ENCODE measurements around the gene DSG2.
"Not testable (repeated sequence)": the region's sequence is repeated elsewhere in the genome, so short reads cannot be mapped to it uniquely, and the experiment has no call there.

DSG2 gene

DNA sequence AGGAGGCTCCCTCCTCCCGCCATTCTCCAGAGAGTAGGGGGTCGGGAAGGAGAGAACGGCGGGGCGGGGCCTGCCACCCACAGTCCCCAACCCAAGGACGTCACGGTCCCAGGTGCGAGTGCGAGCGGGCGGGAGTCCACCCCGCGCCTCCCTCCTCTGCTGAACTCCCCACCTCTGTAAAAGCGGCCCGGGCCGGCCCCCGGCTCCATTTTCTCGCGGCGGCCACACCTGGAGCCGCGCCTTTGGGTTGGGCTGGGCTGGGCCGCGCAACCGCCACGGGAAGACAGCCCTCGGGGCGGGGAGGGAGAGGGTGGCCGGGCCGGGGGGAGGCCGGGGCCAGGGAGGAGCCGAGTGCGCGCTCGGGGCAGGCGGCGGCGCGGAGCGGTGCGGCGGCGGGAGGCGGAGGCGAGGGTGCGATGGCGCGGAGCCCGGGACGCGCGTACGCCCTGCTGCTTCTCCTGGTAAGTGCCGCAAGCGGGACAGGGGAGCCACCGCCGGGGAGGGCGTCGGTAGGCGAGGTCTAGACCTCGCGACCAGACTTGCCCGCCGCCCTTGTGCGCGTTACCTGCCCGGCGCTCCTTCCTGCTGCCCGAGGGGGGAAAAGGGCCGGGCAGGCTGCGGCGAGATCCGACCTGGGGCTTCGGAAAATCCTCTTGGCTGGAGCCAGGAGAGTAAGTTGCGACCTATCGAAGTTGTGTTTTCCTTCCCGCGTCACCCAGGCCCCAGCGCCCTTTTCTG, at the start of gene DSG2:
Gene DSG2, plus strand, starts transcription at position 342 of the 738 bp plus-strand sequence. Its CDS starts 75 bp downstream, at position 417.
- DNase-seq (ENCODE audit: low spot score), result peak; percentile 59

DNA sequence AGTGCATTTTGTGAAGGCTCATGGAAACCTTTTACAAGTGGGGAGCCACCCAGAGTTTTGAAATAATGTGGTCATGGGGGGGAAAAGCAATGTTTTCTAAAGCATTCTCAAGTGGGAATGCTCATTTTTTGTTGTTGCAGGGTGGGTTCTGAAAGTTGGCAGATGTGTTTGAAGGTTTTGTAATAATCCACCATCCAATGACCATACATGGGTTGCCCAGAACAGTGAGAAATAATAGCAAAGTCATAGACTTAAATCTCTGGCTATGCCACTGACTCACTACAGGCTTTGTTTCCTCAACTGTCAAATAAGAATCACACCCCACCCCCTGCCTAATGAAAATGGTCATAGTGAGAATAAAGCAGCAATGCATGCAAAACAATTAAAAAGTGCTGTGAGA, 47.6 kb upstream of the DSG2 start:
- DNase-seq (ENCODE audit: low spot score), result no peak

DNA sequence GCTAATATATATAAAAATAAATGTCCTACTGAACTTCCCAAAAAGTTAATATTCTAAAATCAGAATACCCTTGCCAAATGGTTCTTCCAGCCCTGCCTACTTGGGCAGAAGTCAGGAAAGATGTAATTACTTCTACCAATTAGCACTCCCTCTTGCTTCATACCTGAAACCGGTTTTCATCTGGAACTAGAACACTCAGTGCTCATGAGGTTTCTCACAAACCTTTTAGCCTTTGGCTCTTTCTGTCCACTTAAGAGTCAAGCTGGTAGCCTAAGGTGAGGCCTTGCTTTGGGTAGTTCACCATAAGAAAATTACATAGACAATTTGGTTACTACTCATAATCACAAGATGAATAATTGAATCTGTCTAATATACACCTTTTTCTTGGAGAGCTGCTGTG, 46.4 kb upstream of the DSG2 start:
- DNase-seq (ENCODE audit: low spot score), result no peak

DNA sequence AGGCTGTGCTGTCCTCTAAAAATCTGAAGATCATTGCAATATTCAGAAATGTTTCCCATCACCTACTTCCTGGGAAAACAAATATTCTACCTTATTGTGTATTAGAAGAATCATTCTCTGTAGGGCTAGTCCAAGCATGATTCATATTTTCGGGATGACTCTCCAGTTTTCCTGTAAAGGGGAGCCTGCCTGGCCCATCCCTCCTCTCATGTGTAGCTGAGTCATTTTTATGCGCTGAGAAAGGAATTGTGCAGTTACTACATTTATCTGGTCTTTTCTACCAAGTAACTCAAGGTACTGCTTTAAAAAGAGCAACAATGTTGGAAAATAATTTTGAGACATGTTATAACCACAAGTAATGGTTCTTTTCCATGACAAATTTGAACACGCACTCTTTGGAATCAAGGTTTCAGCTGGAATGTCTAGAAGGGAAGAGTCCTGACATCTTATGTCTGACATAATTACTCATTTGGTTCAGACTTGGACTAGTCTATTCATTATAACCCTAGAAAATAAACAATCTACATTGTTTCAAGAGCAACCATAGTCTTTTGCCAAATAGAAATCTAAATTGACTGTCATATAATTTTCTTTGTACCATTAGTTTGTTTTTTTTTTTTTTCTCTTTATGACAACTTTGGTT, 43.8 kb upstream of the DSG2 start:
- DNase-seq (ENCODE audit: low spot score), result peak; percentile 44

DNA sequence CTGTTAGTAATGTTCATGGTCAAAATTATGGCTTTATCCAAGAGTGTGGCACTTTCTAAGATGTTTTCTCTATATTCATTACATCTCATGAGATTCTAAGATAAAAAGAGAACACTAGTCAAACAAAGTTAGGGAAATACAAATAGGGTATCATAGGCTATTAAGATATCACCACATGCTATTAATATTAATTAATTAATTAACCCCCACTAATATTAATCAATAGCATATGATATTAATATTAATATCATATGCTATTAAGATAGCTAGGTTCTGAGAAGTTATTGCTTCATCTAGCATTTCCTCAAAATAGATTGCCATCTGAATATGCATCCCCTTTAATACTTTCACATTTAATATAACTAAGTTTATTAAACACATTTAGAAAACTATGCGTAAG, 28.3 kb upstream of the DSG2 start:
- DNase-seq (ENCODE audit: low spot score), result no peak

DNA sequence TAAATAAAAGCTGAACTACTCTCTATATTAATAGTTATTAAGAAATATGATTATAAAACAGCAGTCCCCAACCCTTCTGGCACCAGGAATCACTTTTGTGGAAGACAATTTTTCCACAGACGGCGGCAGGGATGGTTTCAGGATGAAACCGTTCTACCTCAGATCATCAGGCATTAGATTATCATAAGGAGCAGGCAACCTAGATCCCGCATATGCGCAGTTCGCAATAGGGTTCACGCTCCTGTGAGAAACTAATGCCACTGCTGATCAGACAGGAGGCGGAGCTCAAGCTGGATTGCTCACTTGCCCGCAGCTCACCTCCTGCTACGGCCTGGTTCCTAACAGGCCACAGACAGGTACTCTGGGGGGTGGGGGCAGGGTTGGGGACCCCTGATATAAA, 19.3 kb upstream of the DSG2 start:
- DNase-seq (ENCODE audit: low spot score), result no peak

DNA sequence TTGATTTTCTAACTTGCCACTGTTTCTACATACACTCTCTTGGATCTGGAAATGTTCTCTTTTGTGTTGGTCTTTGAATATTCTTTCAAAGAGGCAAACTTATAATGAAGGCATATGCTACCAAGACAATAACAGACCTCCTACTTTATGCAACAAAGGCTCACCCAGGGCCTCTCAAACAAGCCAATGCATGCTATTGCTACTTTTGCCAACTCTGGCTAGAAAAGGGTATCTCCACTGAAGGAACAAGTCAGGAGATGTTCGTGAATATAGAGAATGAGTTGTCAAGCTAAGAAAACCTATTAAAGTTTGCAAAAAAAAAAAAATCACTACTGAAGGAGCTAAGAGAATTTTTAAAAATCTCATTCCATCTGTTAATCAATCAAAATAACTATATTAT, 15.9 kb upstream of the DSG2 start:
- DNase-seq (ENCODE audit: low spot score), result no peak

DNA sequence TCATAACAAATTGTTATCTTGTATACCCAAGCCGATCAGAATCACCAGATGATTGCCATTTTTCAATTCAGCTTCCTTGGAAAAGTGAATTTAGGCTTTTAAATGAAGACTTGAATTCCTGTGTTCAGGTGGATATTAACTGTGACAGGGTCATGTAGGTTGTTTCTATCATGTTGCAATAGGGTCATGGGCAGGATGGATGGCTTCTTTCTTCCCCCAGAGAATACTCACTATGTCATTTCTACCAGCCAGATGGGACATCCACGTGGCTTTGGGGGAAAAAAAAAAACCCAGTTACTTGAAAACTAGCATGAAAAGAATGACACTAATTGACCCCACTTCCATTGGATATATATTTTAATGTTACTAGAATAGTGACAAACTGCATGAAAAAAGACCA, 14.6 kb upstream of the DSG2 start:
- no peak for DNase-seq (ENCODE audit: low spot score)

DNA sequence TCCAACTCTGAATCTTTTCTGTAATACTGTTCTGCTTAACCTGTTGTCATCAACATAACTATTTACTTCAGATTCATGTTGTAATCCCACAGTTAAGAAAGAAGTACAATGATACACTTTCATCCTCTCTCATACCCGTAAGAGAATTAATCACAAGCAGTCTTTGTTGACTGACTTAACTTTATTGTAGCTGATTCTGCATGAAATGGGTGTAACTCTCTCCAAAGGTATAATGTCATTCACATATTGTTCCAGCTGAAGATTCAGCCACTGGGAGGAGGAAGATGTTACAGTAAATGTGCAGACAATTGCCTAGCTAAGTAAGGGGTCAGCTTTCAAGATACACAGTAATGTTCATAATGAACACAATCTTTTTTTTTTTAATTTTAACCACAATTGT, 13.5 kb upstream of the DSG2 start:
- no peak for DNase-seq (ENCODE audit: low spot score)

DNA sequence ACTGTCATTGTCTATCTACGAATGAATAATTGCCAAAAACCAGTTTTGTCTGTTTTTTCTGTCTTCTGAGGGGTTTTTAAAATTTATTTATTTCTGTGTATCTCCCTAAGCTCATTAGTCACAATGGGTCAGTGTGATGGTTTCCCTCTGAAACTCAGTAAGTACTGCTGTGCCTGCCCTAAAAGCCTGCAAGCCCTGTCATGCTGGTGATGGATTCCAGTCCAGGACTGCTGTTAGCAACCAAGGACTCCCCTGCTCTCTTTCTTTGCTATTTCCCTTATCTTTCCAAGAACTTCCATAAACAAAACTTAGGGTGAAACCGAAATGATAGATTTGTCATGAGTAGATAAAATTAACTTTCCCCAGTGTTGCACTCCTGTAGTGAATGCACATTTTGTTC, 11.8 kb upstream of the DSG2 start:
- DNase-seq (ENCODE audit: low spot score), result no peak

DNA sequence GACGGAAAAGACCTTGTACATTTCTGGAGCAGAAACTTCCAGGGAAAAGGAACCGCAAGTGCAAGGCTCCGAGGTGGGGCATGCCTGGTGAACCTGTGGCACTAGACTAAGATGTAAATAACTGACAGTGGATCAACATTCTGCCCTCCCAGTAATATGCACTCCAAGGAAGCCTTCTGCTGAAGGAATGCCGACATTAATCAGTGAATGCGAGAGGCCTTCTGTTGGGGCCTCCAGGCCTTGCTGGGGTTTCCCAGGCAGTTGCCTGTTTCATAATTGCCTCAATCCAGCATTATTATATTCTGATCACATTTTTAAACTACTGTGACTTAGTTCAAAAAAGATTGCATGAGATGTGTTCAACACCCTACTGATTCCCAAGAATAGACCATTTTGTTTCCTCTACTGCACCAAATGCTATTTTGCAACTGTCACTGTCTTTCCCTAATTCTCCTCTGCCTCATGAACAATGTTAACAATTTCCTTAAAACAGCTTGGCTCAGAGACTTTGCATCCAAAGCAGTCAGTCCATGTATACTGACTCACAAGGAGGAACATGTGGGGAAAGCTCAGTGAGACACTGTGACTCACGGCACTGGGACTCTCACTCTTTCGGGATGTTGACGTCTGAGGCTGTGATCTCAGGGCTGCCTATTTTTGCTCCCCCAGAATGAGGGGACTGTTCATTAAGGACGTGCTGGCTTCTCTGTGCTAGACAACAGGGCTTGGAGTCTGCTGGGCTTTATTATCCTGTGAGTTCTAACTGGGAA, 10.5 kb upstream of the DSG2 start:
- no peak for DNase-seq (ENCODE audit: low spot score)

DNA sequence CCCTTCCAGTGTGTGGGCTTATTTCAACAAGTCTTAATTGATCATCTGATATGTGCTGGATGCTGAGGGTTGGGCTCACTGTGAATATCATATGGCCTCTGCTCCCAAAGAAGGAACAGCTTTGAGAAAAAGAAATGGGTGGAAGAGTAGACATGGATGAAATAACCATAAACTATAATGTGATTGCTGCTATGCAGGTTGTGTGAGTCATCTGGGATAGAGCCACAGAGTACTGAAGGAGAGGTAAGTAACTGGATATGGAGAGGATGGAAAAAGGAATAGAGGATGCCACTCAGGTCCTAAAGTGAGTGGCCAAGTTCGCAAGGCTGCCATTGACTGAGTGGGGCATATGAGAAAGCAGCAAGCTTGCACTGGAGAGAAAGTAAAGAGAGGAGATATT, 8.7 kb upstream of the DSG2 start:
- no peak for DNase-seq (ENCODE audit: low spot score)

DNA sequence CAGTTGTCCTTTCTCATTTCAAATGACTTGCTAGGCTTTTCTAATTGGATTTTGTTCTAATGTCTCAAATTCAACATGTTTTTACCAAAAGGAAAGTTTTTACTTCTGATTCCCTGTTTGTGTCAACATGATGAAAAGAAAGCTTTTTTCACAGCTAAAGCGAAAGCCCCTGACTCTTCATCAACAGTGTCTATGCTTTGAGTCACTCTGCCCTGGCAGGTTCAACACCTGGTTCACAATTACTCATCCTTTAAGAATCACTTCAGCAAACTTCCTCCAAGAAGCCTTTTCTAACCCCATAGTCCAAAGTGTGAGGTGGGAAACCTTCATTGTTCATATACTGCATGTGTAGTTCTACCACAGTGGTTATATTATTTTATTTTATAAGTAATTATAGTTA, 7.6 kb upstream of the DSG2 start:
- no peak for DNase-seq (ENCODE audit: low spot score)

DNA sequence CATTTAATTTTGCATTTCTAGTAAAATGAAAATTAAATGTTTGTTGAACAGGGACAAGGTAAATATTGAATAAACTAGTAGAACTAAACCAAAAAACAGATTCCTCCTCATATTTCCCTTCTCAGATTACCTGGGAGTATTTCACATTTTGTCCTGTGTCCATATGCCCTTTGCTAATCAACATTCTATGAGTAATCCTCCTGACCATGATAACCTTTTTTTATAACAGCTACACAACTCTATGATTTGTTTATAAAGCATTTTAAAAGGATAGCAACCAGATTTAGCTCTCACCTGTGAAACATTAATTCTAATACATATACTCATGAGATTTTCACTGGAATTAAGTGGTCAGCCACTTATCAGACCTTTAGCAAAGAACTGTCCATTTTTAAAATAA, 7.1 kb upstream of the DSG2 start:
- DNase-seq (ENCODE audit: low spot score), result no peak

DNA sequence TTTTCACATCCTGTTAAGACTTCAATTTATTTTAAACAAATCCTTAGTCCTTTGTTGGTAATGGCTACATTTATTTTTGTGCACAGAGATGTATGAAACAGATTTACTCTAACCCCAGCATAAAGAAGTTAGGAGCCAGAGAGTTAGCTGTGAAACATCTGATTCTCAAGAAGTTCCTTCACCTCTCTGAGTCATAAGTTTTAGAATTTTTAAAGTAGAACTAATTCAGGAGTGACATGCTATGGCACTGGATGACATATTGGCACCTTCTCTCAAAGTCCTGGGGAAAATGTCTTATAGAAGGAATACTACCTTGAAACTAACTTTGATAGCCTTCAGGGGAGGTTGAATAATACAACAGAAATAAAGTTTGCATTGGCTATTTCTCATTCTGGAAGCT, 6.4 kb upstream of the DSG2 start:
- no peak for DNase-seq (ENCODE audit: low spot score)

DNA sequence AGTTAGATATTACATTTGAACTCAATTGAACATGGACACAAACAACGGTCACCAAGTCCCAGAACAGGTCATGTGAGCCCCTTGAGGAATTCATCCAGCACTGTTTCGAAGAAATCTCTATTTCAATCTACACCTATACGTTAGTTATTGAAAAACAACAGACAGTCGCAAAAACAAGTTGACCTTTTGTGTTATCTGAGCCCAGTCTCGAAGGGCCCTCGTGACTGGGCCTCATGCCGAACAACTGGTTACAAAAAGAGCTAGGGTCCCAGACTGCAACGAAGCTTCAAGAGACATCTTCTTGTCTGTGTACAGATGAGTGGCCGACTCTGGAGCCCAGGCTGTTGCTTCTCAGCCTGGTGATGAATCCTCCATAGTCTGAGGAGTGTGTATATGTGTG, 5.3 kb upstream of the DSG2 start:
- no peak for DNase-seq (ENCODE audit: low spot score)

DNA sequence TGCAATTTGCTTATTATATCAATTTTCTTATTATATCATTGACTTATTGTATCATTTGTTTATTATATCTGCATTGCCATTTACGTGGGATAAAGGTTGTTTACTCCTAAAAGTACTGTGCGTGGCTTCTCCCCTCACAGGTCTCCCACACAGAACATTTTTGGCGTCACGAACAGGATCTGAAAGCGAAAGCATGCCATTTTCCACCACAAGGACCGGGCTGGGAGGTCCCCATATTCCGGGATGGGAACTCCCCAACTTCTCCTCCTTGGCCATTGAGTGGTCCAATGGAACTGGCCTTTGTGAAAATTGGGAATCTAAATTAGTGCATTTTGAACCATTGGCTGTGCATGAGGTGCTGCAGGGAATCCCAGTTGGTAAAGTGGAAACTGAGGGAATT, 4.8 kb upstream of the DSG2 start:
- no peak for DNase-seq (ENCODE audit: low spot score)

DNA sequence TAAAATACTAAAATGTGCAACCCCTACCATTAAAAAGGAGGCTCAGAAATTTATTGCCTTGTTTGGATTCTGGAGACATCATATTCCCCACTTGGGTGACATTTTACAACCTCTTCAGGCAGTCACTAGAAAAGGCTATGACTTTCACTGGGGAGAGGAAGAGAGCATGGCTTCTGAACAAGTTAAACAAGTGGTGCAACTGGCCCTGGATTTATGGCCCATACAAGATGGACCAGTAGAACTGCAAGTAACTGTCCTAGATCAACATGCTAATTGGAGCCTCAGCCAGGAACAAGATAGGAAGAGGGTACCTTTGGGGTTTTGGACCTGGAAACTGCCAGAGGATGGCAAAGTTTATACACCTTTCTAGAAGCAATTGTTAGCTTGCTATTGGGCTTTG, 4.0 kb upstream of the DSG2 start:
- DNase-seq (ENCODE audit: low spot score), result no peak

DNA sequence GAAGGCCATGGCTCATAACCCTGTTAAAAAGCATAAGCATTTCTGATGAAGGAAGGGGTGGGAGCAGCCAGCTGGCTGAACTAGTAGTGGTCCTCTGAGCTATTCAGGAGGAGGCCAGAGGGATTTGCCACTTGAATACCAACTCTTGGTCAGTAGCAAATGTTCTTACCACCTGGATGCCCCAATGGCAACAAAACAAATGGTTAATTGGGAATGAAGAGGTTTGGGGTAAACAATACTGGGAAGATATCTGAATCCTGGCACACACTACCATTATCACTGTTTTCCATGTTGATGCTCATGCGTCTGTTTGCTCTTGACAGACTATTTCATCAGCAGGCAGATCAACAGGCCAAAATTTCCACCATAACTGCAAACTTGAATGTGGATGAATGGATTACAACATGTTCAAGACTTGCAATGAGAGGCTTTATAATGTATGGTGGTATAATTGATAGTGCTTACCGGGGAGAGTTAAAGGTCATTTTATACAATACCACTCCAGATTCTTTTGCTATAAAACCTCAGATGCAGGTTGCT, 3.2 kb upstream of the DSG2 start:
- not testable (repeated sequence) for DNase-seq (ENCODE audit: low spot score)

DNA sequence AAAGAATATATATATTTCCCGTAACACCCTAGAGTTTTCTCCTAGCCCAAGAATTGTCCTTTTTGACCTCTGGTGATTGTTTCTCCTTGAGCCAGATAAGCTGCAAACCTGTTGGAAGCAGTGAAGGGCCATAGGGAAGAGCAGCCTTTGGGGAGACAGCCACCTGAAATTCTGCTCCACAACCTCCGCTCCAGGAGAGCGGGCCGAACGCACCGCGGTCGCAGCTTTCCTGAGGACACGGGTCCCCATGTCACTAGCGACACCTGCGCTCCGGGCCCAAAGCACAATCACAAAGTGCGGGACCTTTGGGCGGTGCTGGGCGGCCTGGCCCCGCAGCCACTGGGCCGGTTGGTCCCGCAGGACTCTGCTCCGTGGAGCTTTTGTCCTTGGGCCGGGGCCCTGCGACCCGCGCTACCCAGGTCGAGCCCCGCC, 557 bp upstream of the DSG2 start:
- DNase-seq (ENCODE audit: low spot score), result peak; percentile 19

DNA sequence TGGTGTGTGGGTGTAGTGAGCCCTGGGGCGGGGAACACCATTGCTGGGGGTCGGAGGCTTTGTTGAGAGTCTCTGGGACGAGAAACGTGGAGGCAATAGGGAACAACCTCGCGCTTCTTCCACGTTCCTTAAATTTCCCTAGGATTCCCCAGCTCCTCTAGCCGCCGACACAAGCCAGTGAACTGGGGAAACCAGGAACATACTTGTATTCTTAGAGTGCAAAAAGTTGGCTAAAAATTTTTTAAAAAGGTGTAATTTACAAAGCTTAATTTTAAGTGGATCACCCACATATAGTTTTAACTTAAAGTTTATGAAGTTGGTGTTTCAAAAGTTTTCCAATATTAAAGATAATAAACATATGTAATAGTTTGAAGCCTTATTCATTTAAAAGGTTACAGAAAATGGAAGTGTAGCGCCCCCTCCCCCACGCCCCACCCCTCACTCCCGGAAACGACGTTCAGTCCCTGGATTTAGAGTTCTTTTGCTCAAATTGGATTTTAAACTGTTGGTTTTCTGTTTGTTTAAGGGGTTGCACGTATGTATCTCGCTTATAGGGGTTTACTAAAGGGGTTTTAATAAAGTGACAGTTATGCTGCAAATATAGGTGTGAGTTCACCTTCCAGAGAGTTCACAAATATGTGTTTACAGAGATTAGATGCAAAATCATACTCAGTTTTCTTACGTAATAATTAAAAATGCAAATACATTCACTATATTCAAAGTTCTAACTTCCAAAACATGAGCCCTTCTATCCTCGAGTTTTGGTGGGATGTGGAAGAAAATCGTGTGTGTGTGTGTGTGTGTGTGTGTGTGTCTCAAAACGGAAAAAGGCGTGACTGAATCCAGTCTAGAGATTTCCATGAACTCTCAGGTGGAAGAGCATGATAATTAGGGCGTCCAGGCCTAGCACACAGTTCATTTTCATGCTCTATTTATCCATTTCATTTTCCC, 872 bp downstream of the DSG2 start:
- DNase-seq (ENCODE audit: low spot score), result no peak

Measured in SW480 (cell line).